ENCODE results near the gene ADCY9.
"Not testable (repeated sequence)": the region's sequence is repeated elsewhere in the genome, so short reads cannot be mapped to it uniquely, and the experiment has no call there.

ADCY9 gene

GRCh38 chr16:4067262-4068001, 48.8 kb downstream of the ADCY9 start:
- DNase-seq (ENCODE audit: low read depth): no peak

- DNase-seq (ENCODE audit: low read depth): no peak
Observed at GRCh38 chr16:4064950-4065352, 51.3 kb downstream of the ADCY9 start.

- no peak for DNase-seq (ENCODE audit: low read depth)
Observed at GRCh38 chr16:4062212-4062802, 53.9 kb downstream of the ADCY9 start.

- no peak for DNase-seq (ENCODE audit: low read depth)
Observed at GRCh38 chr16:4060823-4061222, 55.4 kb downstream of the ADCY9 start.

GRCh38 chr16:4060009-4060408, 56.2 kb downstream of the ADCY9 start:
- no peak for DNase-seq (ENCODE audit: low read depth)

- DNase-seq (ENCODE audit: low read depth): no peak
Observed at GRCh38 chr16:4058386-4058785, 57.9 kb downstream of the ADCY9 start.

GRCh38 chr16:4057439-4057877, 58.8 kb downstream of the ADCY9 start:
- DNase-seq (ENCODE audit: low read depth): no peak

- no peak for DNase-seq (ENCODE audit: low read depth)
Observed at GRCh38 chr16:4056161-4057105, 59.8 kb downstream of the ADCY9 start.

- no peak for DNase-seq (ENCODE audit: low read depth)
Observed at GRCh38 chr16:4055748-4056147, 60.5 kb downstream of the ADCY9 start.

- DNase-seq (ENCODE audit: low read depth): no peak
Observed at GRCh38 chr16:4053301-4053845, 62.9 kb downstream of the ADCY9 start.

GRCh38 chr16:4052801-4053293, 63.4 kb downstream of the ADCY9 start:
- no peak for DNase-seq (ENCODE audit: low read depth)

- DNase-seq (ENCODE audit: low read depth): no peak
Observed at GRCh38 chr16:4052096-4052495, 64.1 kb downstream of the ADCY9 start.

GRCh38 chr16:4051591-4051990, 64.7 kb downstream of the ADCY9 start:
- DNase-seq (ENCODE audit: low read depth): no peak

- DNase-seq (ENCODE audit: low read depth): no peak
Observed at GRCh38 chr16:4049031-4049430, 67.2 kb downstream of the ADCY9 start.

- DNase-seq (ENCODE audit: low read depth): no peak
Observed at GRCh38 chr16:4048481-4048880, 67.8 kb downstream of the ADCY9 start.

- DNase-seq (ENCODE audit: low read depth): no peak
Observed at GRCh38 chr16:4046221-4046620, 70.0 kb downstream of the ADCY9 start.

GRCh38 chr16:4045561-4045960, 70.7 kb downstream of the ADCY9 start:
- not testable (repeated sequence) for DNase-seq (ENCODE audit: low read depth)

- no peak for DNase-seq (ENCODE audit: low read depth)
Observed at GRCh38 chr16:4042581-4042980, 73.7 kb downstream of the ADCY9 start.

GRCh38 chr16:4038448-4038847, 77.8 kb downstream of the ADCY9 start:
- DNase-seq (ENCODE audit: low read depth): no peak

GRCh38 chr16:4036952-4037351, 79.3 kb downstream of the ADCY9 start:
- not testable (repeated sequence) for DNase-seq (ENCODE audit: low read depth)

- DNase-seq (ENCODE audit: low read depth): no peak
Observed at GRCh38 chr16:4034963-4035362, 81.3 kb downstream of the ADCY9 start.

- no peak for DNase-seq (ENCODE audit: low read depth)
Observed at GRCh38 chr16:4033951-4034350, 82.3 kb downstream of the ADCY9 start.

Measured in activated T-helper 1 cell treated with Interleukin-2 at 50 U/mL for 16 hours (primary cell).